SKM-1 treated with dmso at 0.1 percent for 144 hours (cell line): ENCODE results near the gene CANT1.

Experiments used
- DNase-seq: peaks from one replicate; lab custom pipeline; 2025; ENCODE audit not compliant: unreplicated experiment; lab: John Stamatoyannopoulos, UW

The CANT1 gene

DNA sequence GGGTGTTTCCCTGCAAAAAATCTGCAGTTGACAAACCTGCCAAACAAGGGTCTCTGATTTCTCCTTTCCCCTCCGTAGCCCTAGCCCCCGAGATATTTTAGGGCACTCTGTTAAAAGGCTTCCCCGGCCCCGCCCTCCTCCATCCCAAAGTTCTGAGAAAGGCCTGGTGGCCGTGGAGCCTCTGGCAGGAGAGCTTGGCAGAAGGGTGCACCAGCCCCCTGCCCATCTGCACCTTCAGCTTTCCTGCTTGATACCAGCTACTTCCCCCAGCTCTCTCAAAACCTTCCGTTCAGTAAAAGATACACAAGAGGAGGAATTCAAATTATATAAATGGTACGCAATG, 711 bp upstream of the CANT1 start:
- no peak for DNase-seq

- no peak for DNase-seq
These were observed 737 bp downstream of the CANT1 start for GRCh38 chr17:79008666-79009387.

DNA sequence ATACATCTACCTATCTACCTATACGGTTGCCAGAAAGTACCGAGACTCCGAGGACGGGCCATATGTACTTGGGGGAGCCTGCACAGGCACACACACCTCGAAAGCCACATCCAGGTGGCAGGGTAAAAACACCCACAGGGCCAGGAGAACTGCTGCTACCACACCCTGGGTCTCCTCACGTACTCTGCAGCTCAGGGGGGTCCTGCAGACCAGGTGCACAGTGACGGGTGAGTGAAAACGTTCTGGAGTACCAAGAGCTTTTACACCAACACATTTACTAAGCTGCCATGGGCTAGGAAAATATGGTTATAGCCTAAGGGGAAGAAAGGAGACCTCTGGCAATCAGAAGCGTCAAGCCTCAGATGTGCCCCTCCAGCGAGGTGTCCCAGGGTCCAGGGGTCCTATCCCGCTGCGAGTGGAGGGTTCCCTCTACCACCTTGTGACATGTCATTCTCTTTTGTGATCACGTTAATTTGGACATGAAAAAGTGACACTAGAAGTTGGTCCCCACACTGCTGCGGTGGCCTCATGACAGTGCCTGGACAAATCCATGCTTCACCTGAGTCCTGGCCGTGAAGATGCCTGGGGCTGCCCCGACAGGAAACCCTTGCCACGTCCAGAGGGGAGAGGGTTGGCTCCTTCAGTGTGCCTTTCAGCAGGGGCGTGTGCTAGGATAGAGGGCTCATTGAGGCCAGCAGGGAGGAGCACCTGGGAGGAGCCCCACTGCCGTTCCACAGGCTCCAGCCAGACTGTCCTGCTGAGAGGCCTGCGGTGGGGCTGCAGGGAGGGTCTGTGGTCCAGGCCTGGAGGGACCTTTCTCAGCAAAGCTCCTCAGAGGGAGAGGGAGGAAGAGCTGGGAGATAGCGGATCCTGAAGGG, 1.8 kb downstream of the CANT1 start:
- no peak for DNase-seq

GRCh38 chr17:79006794-79007503, 2.6 kb downstream of the CANT1 start:
- DNase-seq: no peak

DNA sequence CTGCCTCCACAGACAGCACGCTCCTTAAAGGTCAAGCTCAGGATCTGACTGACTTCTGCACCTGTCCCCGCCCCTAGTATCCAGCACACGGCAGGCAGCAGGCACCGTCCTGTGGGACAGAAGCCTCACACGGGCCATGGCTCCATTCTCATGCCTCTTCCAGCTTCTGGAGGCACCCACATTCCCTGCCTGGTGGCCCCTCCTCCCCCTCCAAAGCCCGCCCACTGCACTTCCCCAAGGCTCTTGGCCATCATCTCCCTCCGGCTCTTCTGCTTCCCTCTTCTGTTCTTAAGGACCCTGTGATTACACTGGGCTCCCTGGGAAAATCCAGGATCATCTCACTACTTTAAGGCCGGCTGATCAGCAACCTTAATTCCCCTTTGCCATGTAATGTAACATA, 3.5 kb downstream of the CANT1 start:
- DNase-seq: no peak

GRCh38 chr17:79005063-79005861, 4.3 kb downstream of the CANT1 start:
- no peak for DNase-seq

GRCh38 chr17:79003661-79004411, 5.7 kb downstream of the CANT1 start:
- DNase-seq: no peak

DNA sequence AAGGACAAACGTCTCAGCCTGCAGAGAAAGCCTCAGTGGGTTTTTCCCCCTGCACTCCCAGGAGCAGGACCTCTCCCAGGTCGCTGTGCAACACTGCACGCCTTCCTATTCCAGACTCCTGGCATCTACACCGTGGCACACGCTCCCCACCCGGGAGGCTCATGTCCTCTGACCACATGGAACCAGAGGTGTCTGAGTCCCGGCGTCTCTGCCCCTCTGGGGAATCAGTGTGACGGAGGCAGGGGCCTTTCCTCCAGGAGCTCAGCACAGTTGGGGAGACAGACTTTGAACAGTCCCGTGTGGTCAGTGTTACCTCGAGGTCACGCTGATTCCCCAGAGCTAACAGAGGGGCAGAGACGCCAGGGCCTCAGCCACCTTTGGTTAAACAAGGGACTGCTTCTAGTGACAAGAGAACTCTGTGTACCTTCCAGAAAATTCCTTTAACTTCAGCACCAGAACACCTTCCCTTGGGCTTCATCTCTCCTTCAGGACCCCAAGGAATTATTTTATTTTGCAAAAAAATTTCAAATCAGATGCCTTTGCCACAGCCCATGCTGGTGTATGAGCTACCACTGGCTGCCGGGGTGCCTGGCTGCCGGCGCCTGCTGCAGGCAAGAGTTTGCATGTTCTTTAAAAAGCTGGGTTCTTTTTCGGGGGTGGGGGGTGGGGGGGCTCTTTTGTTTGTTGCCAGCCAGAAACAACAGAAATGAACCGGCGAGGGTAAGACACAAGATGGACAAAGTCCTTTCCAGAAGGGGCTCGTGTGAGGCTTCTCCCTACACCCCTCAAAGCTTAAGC, 6.6 kb downstream of the CANT1 start:
- DNase-seq: no peak

GRCh38 chr17:79002291-79002690, 7.3 kb downstream of the CANT1 start:
- no peak for DNase-seq

GRCh38 chr17:79001190-79002020, 8.2 kb downstream of the CANT1 start:
- no peak for DNase-seq

DNA sequence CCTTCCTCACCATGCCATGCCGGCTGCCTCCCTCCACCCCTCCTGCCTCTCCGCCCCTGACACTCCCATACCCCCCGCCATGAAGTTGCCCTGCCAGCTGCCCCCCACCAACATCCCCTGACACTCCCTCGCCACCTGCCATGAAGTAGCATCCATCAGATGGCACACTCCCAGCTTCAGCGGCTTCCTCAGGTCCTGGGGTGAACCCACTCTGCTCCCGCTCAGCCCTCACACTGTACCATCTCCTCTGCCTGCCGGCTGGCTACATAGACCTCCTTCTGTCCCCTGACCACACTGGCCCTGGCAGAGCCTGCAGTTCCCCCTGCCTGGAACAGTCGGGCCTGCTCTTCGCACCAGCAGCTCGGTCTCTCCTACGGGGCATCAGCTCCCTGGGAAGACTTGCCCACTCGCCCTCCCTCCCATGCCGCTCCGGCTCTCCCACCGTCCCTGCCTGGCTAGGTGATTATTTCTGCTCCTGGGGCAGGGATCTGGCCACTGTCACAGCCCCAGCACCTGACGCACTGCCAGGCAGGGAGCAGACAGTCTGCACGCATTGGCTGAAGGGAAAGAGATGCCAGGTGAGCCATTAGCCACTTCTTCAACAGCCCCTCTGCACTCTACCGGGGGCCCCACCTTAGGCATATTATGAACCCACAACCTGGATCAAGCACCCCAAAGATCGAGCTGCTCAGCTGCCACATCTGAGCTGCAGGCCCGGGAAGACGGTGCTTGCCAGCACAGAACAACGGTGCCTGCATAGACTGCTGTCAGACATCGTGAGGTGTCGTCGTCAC, 9.0 kb downstream of the CANT1 start:
- DNase-seq: no peak

GRCh38 chr17:78999947-79000395, 9.6 kb downstream of the CANT1 start:
- DNase-seq: no peak

- DNase-seq: no peak
These were observed 10.4 kb downstream of the CANT1 start for GRCh38 chr17:78999056-78999768.

DNA sequence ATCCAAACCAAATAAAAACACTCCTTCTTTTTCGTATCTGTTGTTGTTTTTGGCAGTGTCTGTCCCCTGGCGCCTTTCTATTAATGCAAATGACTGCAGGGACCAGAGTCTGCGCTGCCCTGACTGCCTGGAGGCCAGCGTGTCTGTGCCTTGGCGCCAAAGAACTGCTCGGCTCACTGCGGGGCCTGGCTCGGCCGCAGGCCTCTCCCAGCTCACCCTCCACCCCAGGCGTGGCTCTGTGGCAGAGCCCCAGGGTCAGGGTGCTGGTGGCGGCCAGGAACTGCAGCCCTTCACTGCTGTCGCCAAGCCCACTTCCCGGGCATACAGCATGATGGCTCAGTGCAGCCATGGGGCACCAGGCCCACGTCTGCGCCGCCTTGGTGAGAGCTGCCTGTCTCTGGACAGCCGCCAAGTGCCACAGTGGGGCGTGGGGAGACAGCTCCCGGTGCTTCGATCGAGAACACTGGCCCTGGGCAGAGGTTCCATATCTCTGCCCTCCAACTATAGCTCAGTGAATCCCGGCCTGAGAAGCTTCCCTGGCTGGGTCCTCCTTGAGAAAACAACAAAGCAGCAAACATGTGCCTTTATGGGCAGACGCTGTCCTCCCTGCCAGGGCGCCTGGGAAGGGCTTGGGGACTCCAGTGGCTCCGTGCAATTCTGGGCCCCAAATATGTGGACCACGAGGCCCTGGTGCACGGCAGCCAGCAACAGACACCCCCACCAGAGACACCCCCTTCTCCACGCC, 11.1 kb downstream of the CANT1 start:
- DNase-seq: no peak

- no peak for DNase-seq
These were observed 11.7 kb downstream of the CANT1 start for GRCh38 chr17:78997881-78998280.

DNA sequence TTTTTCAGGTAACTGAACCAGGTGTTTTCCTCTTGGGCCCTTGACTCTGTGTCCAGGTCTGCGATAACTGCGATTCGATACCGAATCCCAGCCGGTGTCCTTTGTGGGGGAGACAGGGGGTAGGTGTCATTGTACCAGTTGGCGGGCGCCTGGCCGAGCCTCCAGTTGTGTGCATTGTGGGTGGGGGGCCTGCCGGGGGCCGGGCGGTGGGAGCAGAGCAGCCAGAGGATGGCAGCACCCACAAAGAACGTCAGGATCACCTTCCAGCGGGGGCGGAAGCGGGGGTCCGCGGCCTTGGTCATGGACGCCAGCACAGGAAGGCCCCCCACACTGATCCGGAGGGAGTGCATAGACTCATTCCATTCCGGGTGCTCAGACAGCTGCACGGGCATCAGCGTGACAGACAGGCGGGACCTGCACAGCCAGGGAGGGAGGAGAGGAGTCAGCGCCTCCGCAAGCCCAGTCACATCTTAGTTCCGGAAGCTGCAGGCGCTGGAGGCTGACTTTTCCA, 12.3 kb downstream of the CANT1 start:
- no peak for DNase-seq
